Measurements from ENCODE around the gene VPS54.
"Not testable (repeated sequence)": the region's sequence is repeated elsewhere in the genome, so short reads cannot be mapped to it uniquely, and the experiment has no call there.

VPS54 gene

GRCh38 chr2:64019975-64020528 is 824 bp upstream of the VPS54 start:
- no peak for DNase-seq

GRCh38 chr2:64018701-64019082 is 536 bp downstream of the VPS54 start:
- peak; percentile 63 for DNase-seq

GRCh38 chr2:64017811-64018700 is 1.2 kb downstream of the VPS54 start:
- peak; percentile 68 for DNase-seq

- DNase-seq, result no peak
These were observed 3.3 kb downstream of the VPS54 start for GRCh38 chr2:64015898-64016297.

- DNase-seq, result no peak
These were observed 3.8 kb downstream of the VPS54 start for GRCh38 chr2:64015391-64015790.

- DNase-seq, result no peak
These were observed 4.6 kb downstream of the VPS54 start for GRCh38 chr2:64014628-64015027.

GRCh38 chr2:64013053-64013452 is 6.2 kb downstream of the VPS54 start:
- DNase-seq, result no peak

GRCh38 chr2:64012115-64012514 is 7.1 kb downstream of the VPS54 start:
- no peak for DNase-seq

GRCh38 chr2:64008434-64009009 is 10.7 kb downstream of the VPS54 start:
- DNase-seq, result no peak

GRCh38 chr2:64007924-64008323 is 11.3 kb downstream of the VPS54 start:
- DNase-seq, result no peak

GRCh38 chr2:64005707-64006356 is 13.4 kb downstream of the VPS54 start:
- DNase-seq, result no peak

- no peak for DNase-seq
These were observed 16.0 kb downstream of the VPS54 start for GRCh38 chr2:64003239-64003638.

GRCh38 chr2:64001382-64002101 is 17.7 kb downstream of the VPS54 start:
- DNase-seq, result no peak

- DNase-seq, result no peak
These were observed 18.4 kb downstream of the VPS54 start for GRCh38 chr2:64000630-64001381.

GRCh38 chr2:63999049-63999448 is 20.2 kb downstream of the VPS54 start:
- DNase-seq, result no peak

GRCh38 chr2:63996582-63997198 is 22.5 kb downstream of the VPS54 start:
- not testable (repeated sequence) for DNase-seq

GRCh38 chr2:63994329-63995070 is 24.7 kb downstream of the VPS54 start:
- not testable (repeated sequence) for DNase-seq

- DNase-seq, result no peak
These were observed 25.4 kb downstream of the VPS54 start for GRCh38 chr2:63993871-63994270.

- not testable (repeated sequence) for DNase-seq
These were observed 26.1 kb downstream of the VPS54 start for GRCh38 chr2:63993130-63993584.

- no peak for DNase-seq
These were observed 27.1 kb downstream of the VPS54 start for GRCh38 chr2:63992061-63992685.
